Activated CD4-positive, alpha-beta memory T cell treated with anti-CD3 and anti-CD28 coated beads for 36 hours (primary cell): ENCODE data around the gene CASZ1. TPM values are rescaled to one million over a fixed set of nuclear protein-coding genes. Genes with fewer than 3 reads are reported as not detected.

Source experiments
- CTCF ChIA-PET: fragments of 350-600 bp; sonication (Branson Sonifier 250); formaldehyde crosslinking; loops from one replicate; lab custom pipeline; 2021; ENCODE audit warnings: antibody characterized with exemption, inconsistent platforms; lab: Charles Lee
- POLR2A ChIA-PET: fragments of 350-600 bp; sonication (Branson Sonifier 250); formaldehyde crosslinking; loops from one replicate; lab custom pipeline; 2021; ENCODE audit warnings: antibody characterized with exemption; lab: Charles Lee
- DNase-seq: peaks from one replicate; pipeline ENCODE4 v3.0.0-alpha.2; 2020
- H3K27ac Mint-ChIP-seq: one replicate; pipeline ENCODE4 v1.8.0; 2021; ENCODE audit warnings: mixed read lengths
- H3K27me3 Mint-ChIP-seq: one replicate; pipeline ENCODE4 v1.8.0; 2021; ENCODE audit warnings: mixed read lengths
- H3K36me3 Mint-ChIP-seq: one replicate; pipeline ENCODE4 v1.8.0; 2021; ENCODE audit warnings: mixed read lengths
- H3K4me1 Mint-ChIP-seq: one replicate; pipeline ENCODE4 v1.8.0; 2021; ENCODE audit warnings: low read depth, mixed read lengths
- H3K4me3 Mint-ChIP-seq: one replicate; pipeline ENCODE4 v1.8.0; 2021; ENCODE audit warnings: mild to moderate bottlenecking, mixed read lengths
- H3K9me3 Mint-ChIP-seq: one replicate; pipeline ENCODE4 v1.8.0; 2021; ENCODE audit warnings: mixed read lengths
- intact Hi-C: fragments of 100-400 bp; cut with micrococcal nuclease; formaldehyde crosslinking; loops from one replicate; pipeline ENCODE4 v1.15.1; 2023
- total RNA-seq, 2 experiments: library from RNA; stranded (reverse); gene quantifications; one replicate each; pipeline ENCODE4 v1.2.3, GENCODE V29; 2021

CASZ1 gene
- total RNA-seq, 2 experiments from 2014 or later, result 5.5 to 6.3 TPM

DNA sequence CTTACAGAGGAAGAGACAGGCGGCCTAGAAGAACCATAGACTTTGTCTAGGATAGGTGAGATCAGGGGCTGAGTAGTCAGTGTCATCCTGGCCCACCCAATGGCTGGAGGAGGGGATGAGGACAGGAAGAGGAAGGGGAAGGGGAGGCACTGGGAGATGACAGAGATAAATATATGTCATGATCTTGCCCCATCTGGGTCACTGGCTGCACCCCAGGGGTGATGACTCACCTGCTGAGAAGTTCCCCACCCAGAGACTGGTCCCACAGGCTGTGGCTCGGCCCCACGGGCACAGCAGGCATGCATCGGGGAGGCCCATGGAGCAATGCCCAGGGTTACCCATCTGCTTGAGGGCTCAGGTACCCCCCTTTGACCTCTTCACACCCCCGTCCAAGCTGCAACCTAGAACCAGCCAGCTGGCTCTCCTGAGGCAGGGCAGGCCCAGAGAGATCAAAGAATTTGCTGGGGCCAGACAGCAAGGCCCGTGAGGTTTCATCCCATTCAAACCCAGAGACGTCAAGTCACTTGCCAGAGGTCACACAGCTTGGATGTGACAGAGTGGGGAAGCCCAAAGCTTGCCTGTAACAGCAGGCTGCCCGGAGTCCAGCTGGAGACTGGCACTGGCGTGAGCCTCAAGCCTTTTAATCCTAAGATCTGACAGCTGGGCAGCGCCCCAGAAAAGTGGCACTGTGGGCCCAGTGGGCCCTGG lies 34.7 kb upstream of the CASZ1 start:
- Mint-ChIP-seq H3K4me1 (peaks cover under 1% of the 10 kb centered on the region), H3K27me3 (peaks cover 34% of the 10 kb centered on the region), H3K27ac (no peak overlapping the region), H3K4me3 (no peak overlapping the region), H3K9me3 (no peaks in the 10 kb centered on the region), H3K36me3 (no peaks in the 10 kb centered on the region)
- CTCF ChIA-PET, result no interaction called here
- intact Hi-C loops, result no loop called here
- POLR2A ChIA-PET, result no interaction called here
- DNase-seq, result no peak

DNA sequence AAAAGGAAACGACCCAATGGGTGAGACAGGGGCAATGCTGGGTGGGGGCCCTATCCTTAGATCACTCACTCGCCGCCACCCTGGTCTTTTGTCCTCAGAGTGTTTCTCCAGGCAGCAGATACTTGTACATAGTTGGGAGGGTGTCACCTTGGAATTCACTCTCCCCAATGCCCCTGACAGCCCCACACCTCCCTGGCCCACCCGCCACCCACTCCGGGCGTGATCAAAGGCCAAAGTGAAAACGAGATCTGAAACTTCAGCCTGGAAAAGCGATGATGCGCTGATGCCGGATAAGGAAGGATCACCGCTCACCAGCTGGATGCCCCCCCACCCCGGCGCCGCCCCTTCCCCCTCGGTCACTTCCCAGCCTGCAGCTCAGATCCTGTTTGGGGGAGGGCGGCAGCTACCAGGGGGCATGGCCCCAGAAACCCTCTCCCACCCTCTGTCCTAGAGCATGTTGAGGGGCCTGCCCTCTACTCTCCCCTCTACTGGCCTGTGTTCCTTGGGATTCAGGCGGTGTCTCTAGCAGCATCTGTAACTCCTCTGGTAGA lies 33.6 kb upstream of the CASZ1 start:
- POLR2A ChIA-PET, result no interaction called here
- H3K36me3 Mint-ChIP-seq, result no peaks in the 10 kb centered on the region
- no peaks in the 10 kb centered on the region for H3K4me1 Mint-ChIP-seq
- intact Hi-C loops, result no loop called here
- H3K27ac Mint-ChIP-seq, result no peak overlapping the region
- H3K27me3 Mint-ChIP-seq, result peaks cover 30% of the 10 kb centered on the region
- no peak overlapping the region for H3K4me3 Mint-ChIP-seq
- no peak for DNase-seq
- CTCF ChIA-PET, result no interaction called here
- no peaks in the 10 kb centered on the region for H3K9me3 Mint-ChIP-seq

DNA sequence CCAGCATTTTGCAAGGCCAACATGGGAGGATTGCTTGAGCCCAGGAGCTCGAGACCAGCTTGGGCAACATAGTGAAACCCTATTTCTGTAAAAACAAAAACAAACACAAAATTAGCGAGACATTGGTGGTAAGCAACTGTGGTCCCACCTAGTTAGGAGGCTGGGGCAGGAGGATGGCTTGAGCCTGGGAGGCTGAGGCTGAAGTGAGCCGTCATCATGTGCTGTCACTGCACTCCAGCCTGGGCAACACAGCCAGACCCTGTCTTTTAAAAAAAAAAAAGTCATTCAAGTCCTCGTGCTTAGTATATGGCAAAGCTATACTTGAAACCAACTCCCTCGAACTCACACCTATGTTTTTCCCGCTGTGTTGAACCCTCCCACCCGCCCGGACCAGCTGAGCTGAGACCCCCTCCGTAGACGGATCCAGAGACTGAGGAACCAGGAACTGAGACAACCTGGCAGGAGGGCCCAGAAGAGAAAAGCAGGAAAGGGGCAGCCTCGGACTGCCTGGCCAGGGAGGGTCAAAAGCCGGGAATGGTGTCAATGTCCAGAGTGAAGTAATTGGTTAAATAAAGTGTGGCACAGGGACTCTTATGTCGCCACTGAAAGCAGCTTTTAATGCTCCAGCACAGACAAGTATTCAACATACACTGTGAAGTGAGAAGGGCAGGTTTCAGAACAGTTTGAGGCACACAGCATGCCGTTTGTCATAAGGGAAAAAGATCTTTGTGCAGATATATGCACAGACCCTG lies 32.8 kb upstream of the CASZ1 start:
- CTCF ChIA-PET, result no interaction called here
- Mint-ChIP-seq H3K27me3 (peaks cover 29% of the 10 kb centered on the region), H3K4me3 (no peak overlapping the region), H3K36me3 (no peaks in the 10 kb centered on the region), H3K27ac (no peak overlapping the region), H3K9me3 (no peaks in the 10 kb centered on the region), H3K4me1 (no peaks in the 10 kb centered on the region)
- intact Hi-C loops, result no loop called here
- DNase-seq, result no peak
- POLR2A ChIA-PET, result no interaction called here

DNA sequence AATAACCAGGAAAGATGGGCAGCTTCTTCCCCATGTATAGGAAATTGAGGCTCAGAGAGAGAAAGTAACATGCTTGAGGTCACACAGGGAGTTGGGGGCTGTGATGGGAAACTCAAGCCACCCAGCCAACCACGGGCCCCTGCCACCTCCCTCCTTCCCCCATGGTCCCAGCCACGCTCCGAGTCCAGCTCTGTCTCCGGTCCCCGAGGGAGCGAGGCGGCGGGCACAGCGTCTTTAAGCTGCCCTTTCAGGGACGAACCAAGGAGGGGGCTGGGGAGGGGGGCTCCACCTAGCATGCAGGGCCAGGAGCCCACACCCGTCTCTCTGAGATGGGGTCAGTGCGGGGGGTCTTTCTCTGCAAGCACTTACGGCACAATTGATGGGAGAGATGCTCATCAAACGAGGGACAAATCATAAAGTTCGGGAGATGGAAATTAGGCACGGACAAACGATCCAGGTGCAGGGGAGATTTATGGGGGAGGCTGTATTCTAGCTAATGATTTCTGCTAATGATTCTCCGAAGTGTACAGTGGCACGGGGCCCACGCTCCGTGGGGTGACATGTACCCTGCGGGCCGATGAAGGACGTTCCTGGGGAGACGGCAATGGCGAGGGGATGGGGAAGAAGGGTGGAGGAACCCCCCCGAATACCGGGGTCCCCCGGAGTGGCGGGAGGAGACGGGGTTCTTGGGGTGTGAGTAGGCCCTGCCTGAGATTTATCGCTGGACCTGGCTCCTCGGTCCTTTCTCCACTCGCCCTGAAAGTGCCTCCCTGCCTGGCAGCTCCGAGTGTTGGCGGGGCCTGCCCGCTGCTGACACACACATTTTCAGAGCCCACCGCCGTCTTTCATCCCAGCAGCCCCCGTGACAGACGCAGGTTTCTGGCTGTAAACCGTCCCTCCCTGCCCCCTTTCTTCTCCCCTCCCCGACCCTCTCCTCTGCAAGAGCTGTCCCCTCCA lies 31.2 kb upstream of the CASZ1 start:
- Mint-ChIP-seq H3K36me3 (no peaks in the 10 kb centered on the region), H3K27ac (no peak overlapping the region), H3K4me3 (no peak overlapping the region), H3K9me3 (no peaks in the 10 kb centered on the region), H3K4me1 (no peaks in the 10 kb centered on the region), H3K27me3 (peaks cover 23% of the 10 kb centered on the region)
- ChIA-PET POLR2A (no interaction called here), CTCF (no interaction called here)
- intact Hi-C loops, result no loop called here
- DNase-seq, result no peak

DNA sequence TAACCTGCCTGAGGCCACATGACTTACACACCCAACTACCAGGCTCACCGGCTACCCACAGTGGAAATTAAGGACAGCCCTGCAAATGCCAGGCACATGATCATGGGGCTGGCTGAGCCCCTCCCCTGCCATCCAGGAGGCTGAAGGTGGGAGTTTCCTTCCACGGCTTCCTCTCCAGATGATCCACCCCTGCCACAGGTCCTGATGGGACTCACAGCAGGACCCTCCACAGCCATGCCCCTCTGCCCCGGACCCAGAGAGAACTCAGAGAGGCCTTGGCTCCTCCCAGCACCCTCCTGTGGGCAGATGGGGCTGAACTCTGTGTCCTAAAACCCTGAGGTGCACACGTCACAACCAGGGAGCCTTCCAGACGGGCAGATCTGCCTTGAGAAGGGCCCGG lies 29.1 kb upstream of the CASZ1 start:
- no peak overlapping the region for H3K27ac Mint-ChIP-seq
- H3K9me3 Mint-ChIP-seq, result no peaks in the 10 kb centered on the region
- POLR2A ChIA-PET, result no interaction called here
- H3K4me1 Mint-ChIP-seq, result no peaks in the 10 kb centered on the region
- H3K36me3 Mint-ChIP-seq, result no peaks in the 10 kb centered on the region
- no peak overlapping the region for H3K4me3 Mint-ChIP-seq
- H3K27me3 Mint-ChIP-seq, result peaks cover 27% of the 10 kb centered on the region
- no peak for DNase-seq
- intact Hi-C loops, result no loop called here
- CTCF ChIA-PET, result no interaction called here

DNA sequence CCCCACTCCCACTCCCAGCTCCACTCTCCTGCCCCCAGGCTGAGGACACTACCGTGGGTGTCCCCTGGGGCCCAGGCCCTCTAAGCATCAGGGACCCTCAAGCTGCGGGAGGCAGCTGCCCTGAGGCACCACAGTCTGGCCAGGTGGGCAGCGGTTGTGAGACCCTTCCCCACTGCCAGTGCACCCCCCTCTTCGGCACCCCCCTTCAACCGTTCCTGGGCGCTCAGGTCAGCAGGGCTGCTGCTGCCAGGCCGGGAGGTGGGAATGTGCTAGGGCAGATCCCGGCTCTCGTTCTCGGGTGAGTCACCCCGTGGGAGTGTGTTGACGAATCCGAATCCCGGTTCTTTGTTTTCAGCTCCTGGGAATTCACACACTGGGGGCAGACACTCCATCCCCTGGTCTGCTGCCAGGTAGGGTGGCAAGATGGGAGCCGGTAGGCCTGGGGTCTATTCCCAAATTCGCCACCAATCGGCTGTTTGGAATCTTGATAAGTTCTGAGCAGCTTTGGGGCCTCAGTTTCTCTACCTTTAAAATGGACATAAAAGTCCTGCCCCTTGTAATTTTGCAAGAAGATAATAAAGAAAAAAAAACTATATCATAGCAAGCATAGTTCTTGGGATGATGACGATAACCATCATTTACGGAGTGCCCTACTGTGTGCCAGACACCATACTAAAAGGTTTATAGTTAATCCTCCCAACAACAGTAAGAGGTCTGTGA lies 28.5 kb upstream of the CASZ1 start:
- no peak for DNase-seq
- Mint-ChIP-seq H3K36me3 (no peaks in the 10 kb centered on the region), H3K27ac (no peak overlapping the region), H3K27me3 (peaks cover 25% of the 10 kb centered on the region), H3K4me1 (no peaks in the 10 kb centered on the region), H3K9me3 (no peaks in the 10 kb centered on the region), H3K4me3 (no peak overlapping the region)
- ChIA-PET POLR2A (no interaction called here), CTCF (no interaction called here)
- intact Hi-C loops, result no loop called here

DNA sequence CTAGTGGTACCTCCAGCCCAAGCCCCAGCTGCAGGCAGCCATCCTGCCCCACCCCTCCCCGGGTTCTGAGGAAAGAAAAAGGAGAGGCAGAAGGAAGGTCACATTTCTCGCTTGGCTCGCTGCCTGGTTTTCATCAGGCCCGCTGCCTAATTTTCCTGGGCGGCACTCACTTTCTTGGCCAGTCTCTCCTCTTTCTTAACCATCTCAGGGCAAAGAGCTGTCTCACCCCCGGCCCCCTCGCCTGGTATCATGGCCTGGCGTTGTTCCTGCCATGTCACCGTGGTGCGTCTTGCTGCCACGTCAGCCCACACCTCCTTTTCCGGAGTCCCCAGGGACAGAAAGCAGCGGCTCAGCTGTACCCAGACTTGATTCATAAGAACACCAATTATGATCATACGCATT lies 26.6 kb upstream of the CASZ1 start:
- Mint-ChIP-seq H3K27ac (no peak overlapping the region), H3K4me1 (no peaks in the 10 kb centered on the region), H3K36me3 (no peaks in the 10 kb centered on the region), H3K4me3 (no peak overlapping the region), H3K9me3 (no peaks in the 10 kb centered on the region), H3K27me3 (peaks cover 16% of the 10 kb centered on the region)
- CTCF ChIA-PET, result no interaction called here
- DNase-seq, result no peak
- POLR2A ChIA-PET, result no interaction called here
- intact Hi-C loops, result no loop called here

DNA sequence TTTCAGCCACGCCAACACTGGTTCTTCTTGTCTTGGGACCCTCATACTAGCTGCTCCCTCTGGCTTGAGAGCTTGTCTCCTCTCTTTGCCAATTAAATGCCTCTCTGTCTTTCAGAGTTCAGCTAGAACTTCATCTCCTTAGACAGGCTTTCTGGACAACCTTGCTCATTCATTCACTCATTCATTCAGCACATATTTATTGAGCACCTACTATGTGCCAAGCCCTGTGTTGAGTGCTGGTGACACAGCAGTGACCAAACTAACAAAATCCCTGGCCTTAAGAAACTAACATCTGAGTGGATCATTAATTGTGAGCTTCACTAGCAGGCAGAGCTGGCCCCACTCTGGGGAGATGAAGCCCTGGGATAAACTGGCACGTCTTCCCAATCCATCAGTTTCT lies 24.9 kb upstream of the CASZ1 start:
- no peak for DNase-seq
- Mint-ChIP-seq H3K9me3 (no peaks in the 10 kb centered on the region), H3K27me3 (peaks cover 8% of the 10 kb centered on the region), H3K4me1 (no peaks in the 10 kb centered on the region), H3K27ac (no peak overlapping the region), H3K4me3 (no peak overlapping the region), H3K36me3 (no peaks in the 10 kb centered on the region)
- intact Hi-C loops, result no loop called here
- CTCF ChIA-PET, result interaction anchor here (1.1 kb wide), 1 partner anchor 10 kb away, joined by 3 read pairs; no protein-coding TSS in a partner anchor
- POLR2A ChIA-PET, result no interaction called here

DNA sequence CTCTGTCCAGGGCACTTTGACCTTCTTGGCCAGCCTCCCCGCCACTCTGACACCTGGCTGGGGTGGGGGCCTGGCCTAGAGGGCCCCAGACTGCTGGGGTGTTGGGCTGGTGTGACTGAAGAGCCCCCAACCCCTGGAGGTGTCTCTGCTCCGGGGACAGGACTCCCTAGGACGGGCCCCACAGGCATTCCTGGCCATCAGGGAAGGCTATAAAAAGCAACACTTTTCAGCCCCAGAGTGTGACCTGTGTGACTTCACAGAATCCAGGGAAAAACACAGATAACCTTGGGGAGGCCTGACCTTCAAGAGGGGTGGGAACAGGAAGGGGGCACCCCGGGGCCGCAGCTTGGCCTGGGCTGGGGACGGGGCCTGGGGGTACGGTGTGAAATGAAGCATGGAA lies 24.0 kb upstream of the CASZ1 start:
- no peaks in the 10 kb centered on the region for H3K4me1 Mint-ChIP-seq
- H3K27ac Mint-ChIP-seq, result no peak overlapping the region
- H3K4me3 Mint-ChIP-seq, result no peak overlapping the region
- ChIA-PET CTCF (interaction anchor here (1.1 kb wide), 1 partner anchor 9 kb away, joined by 3 read pairs; no protein-coding TSS in a partner anchor), POLR2A (no interaction called here)
- peaks cover 8% of the 10 kb centered on the region for H3K27me3 Mint-ChIP-seq
- H3K36me3 Mint-ChIP-seq, result no peaks in the 10 kb centered on the region
- no peak for DNase-seq
- H3K9me3 Mint-ChIP-seq, result no peaks in the 10 kb centered on the region
- intact Hi-C loops, result no loop called here

DNA sequence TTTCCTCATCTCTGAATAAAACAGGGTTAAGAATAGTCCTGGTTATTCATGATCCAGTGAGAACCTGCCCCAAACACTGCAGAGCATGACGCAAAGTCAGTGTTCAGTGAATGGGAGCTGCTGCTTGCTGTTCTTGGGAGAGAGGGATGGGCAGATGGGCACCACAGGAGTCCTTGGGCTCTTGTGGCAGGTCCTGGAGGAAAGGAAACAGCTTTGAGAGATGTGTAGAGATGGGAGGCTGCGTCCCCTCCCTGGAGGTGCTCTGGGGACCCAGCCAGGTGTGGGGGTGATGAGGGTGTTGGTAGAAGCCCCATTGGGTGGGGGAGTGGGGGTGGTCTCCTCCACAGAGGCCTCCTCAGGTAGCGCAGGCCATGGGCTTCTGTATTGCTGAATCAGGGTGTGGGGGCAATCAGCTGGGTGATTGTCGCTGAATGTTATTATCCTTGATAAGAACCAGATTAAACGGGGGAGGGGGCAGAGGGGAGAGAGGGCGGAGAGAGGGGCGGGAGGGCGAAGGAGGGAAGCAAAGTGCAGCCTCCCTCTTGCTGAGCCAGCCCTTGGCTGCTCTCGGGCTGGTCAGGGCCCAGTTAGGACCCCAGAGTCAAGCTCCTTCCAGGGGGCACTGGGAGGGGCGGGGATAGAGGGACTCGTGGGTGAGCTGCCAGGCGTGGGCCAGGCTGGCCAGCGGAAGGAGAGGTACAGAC lies 22.9 kb upstream of the CASZ1 start:
- ChIA-PET POLR2A (no interaction called here), CTCF (no interaction called here)
- DNase-seq, result no peak
- no peaks in the 10 kb centered on the region for H3K4me1 Mint-ChIP-seq
- intact Hi-C loops, result no loop called here
- H3K27me3 Mint-ChIP-seq, result peaks cover 8% of the 10 kb centered on the region
- H3K27ac Mint-ChIP-seq, result no peak overlapping the region
- no peak overlapping the region for H3K4me3 Mint-ChIP-seq
- H3K9me3 Mint-ChIP-seq, result no peaks in the 10 kb centered on the region
- H3K36me3 Mint-ChIP-seq, result no peaks in the 10 kb centered on the region
